GM23338 (cell line): ENCODE results near the gene SEC22A. TPM values are rescaled to one million over a fixed set of nuclear protein-coding genes. Genes with fewer than 3 reads are reported as not detected.

Experiments
- ATAC-seq: fragments of 200-7000 bp; cut with Tn5 transposase; 3 replicates; pipeline ENCODE4 v1.9.1; 2020
- DNase-seq: peaks from one replicate; pipeline ENCODE4 v3.0.0-alpha.2; 2015; ENCODE audit warnings: low spot score
- H2AFZ ChIP-seq: fragments of 200-600 bp; sonication (generic); 2 replicates; pipeline ENCODE4 v1.8.0; 2016; ENCODE audit warnings: antibody characterized with exemption, mild to moderate bottlenecking, moderate library complexity
- H3F3A ChIP-seq: fragments of 200-600 bp; sonication (generic); replicated peaks from 2 replicates; pipeline ENCODE4 v1.8.0; 2017; ENCODE audit warnings: antibody characterized with exemption, mixed run types, low read depth
- H3K27ac ChIP-seq: fragments of 200-600 bp; sonication (generic); 2 replicates; pipeline ENCODE4 v1.6.1; 2016; ENCODE audit warnings: low read depth
- H3K27me3 ChIP-seq: fragments of 200-600 bp; sonication (generic); 2 replicates; pipeline ENCODE4 v1.8.0; 2016; ENCODE audit warnings: mild to moderate bottlenecking, mixed run types, moderate library complexity; ENCODE audit not compliant: insufficient read depth
- H3K36me3 ChIP-seq: fragments of 200-600 bp; sonication (generic); 2 replicates; pipeline ENCODE4 v1.8.0; 2016; ENCODE audit warnings: mild to moderate bottlenecking; ENCODE audit not compliant: insufficient read depth
- H3K4me1 ChIP-seq: fragments of 200-600 bp; sonication (generic); 2 replicates; pipeline ENCODE4 v1.8.0; 2016; ENCODE audit warnings: mild to moderate bottlenecking, moderate library complexity; ENCODE audit not compliant: insufficient read depth
- H3K4me2 ChIP-seq: fragments of 200-600 bp; sonication (generic); 2 replicates; pipeline ENCODE4 v1.7.1; 2017; ENCODE audit warnings: mixed run types
- H3K4me3 ChIP-seq: fragments of 200-600 bp; sonication (generic); 2 replicates; pipeline ENCODE4 v1.6.1; 2016; ENCODE audit warnings: mixed run types
- H3K79me2 ChIP-seq: fragments of 200-600 bp; sonication (generic); replicated peaks from 2 replicates; pipeline ENCODE4 v1.8.0; 2017; ENCODE audit warnings: mild to moderate bottlenecking; ENCODE audit not compliant: insufficient read depth
- H3K9me2 ChIP-seq: fragments of 200-600 bp; sonication (generic); 2 replicates; pipeline ENCODE4 v1.8.0; 2017; ENCODE audit not compliant: insufficient read depth
- H4K20me1 ChIP-seq: fragments of 200-600 bp; sonication (generic); replicated peaks from 2 replicates; pipeline ENCODE4 v1.8.0; 2017; ENCODE audit warnings: mild to moderate bottlenecking; ENCODE audit not compliant: insufficient read depth
- H3K27ac Mint-ChIP-seq: 2 replicates; pipeline ENCODE4 v1.8.0; 2020; ENCODE audit warnings: inconsistent platforms, mild to moderate bottlenecking, moderate library complexity, mixed read lengths
- H3K27me3 Mint-ChIP-seq: 3 replicates; pipeline ENCODE4 v1.8.0; 2022; ENCODE audit warnings: low read depth, mild to moderate bottlenecking, moderate library complexity, mixed read lengths, inconsistent platforms; ENCODE audit not compliant: insufficient read depth, poor library complexity
- H3K36me3 Mint-ChIP-seq: 3 replicates; pipeline ENCODE4 v1.8.0; 2021; ENCODE audit warnings: low read depth, mild to moderate bottlenecking, inconsistent platforms, moderate library complexity, mixed read lengths
- H3K4me1 Mint-ChIP-seq: 3 replicates; pipeline ENCODE4 v1.8.0; 2020; ENCODE audit warnings: mild to moderate bottlenecking, inconsistent platforms, mixed read lengths
- H3K4me3 Mint-ChIP-seq: 3 replicates; pipeline ENCODE4 v1.8.0; 2021; ENCODE audit warnings: moderate library complexity, mild to moderate bottlenecking, inconsistent platforms, mixed read lengths
- H3K9me3 Mint-ChIP-seq: 3 replicates; pipeline ENCODE4 v1.8.0; 2020; ENCODE audit warnings: moderate library complexity, mild to moderate bottlenecking, inconsistent platforms, mixed read lengths
- CREB1 ChIP-seq: fragments of 250-450 bp; sonication (Bioruptor Pico); IDR thresholded peaks from 2 replicates; pipeline ENCODE4 v1.5.0; 2020; ENCODE audit warnings: low read depth, mild to moderate bottlenecking, moderate library complexity
- EZH2 ChIP-seq: fragments of 200-600 bp; sonication (generic); IDR thresholded peaks from one replicate; pipeline ENCODE4 v1.8.0; 2017; ENCODE audit warnings: antibody characterized with exemption, mild to moderate bottlenecking, low read depth; ENCODE audit not compliant: unreplicated experiment
- EZH2phosphoT487 ChIP-seq: fragments of 200-600 bp; sonication (generic); IDR thresholded peaks from one replicate; pipeline ENCODE4 v1.8.1; 2018; ENCODE audit warnings: antibody characterized with exemption; ENCODE audit not compliant: unreplicated experiment
- JUNB ChIP-seq: IDR thresholded peaks from one replicate; pipeline ENCODE4 v1.6.1; 2016; ENCODE audit warnings: antibody characterized with exemption; ENCODE audit not compliant: unreplicated experiment
- NANOG ChIP-seq: IDR thresholded peaks from 2 replicates; pipeline ENCODE4 v1.6.1; 2016; ENCODE audit warnings: antibody characterized with exemption, borderline replicate concordance
- POLR2AphosphoS5 ChIP-seq: IDR thresholded peaks from 2 replicates; pipeline ENCODE4 v1.6.1; 2016; ENCODE audit warnings: antibody characterized with exemption, low read depth
- STAT1 ChIP-seq: IDR thresholded peaks from one replicate; pipeline ENCODE4 v1.6.1; 2016; ENCODE audit warnings: antibody characterized with exemption; ENCODE audit not compliant: unreplicated experiment
- ZNF114 ChIP-seq: fragments of 250-450 bp; sonication (Bioruptor Pico); IDR thresholded peaks from 2 replicates; pipeline ENCODE4 v1.5.0; 2020; ENCODE audit warnings: mild to moderate bottlenecking, moderate library complexity
- ZNF331 ChIP-seq: fragments of 250-450 bp; sonication (Bioruptor Pico); IDR thresholded peaks from 2 replicates; pipeline ENCODE4 v1.5.0; 2020; ENCODE audit warnings: low read depth, mild to moderate bottlenecking, moderate library complexity
- polyA plus RNA-seq: library from polyadenylated mRNA; unstranded; fragments of >200 nt; fragmentation: Nextera tagmentation; extraction: Ambion mirVana; gene quantifications from 2 replicates; pipeline ENCODE4 v1.2.1, GENCODE V29; 2016
- total RNA-seq: library from RNA; depleted of rRNA; stranded (reverse); fragments of >200 nt; shearing (Covaris generic); gene quantifications from 2 replicates; pipeline ENCODE4 v1.2.3, GENCODE V29; 2014
- TF ChIP-seq, protein P1 (sequence below): fragments of 250-450 bp; sonication (Bioruptor Pico); IDR thresholded peaks from 2 replicates; pipeline ENCODE4 v1.5.0; 2020; ENCODE audit warnings: mild to moderate bottlenecking, moderate library complexity
- TF ChIP-seq, protein P2 (sequence below), 2 experiments: fragments of 200-600 bp in 1 of 2; sonication (generic) in 1 of 2; conservative IDR thresholded peaks; 2 replicates each; pipeline versions ENCODE4 v1.5.1 to v1.6.1; 2016 to 2017; ENCODE audit warnings: antibody characterized with exemption in 2 of 2, low read depth in 2 of 2, mild to moderate bottlenecking in 2 of 2, moderate library complexity in 1 of 2
- TF ChIP-seq, protein P3 (sequence below): IDR thresholded peaks from 2 replicates; pipeline ENCODE4 v1.6.1; 2016; ENCODE audit warnings: antibody characterized with exemption
- TF ChIP-seq, protein P4 (sequence below): IDR thresholded peaks from one replicate; pipeline ENCODE4 v1.6.1; 2018; ENCODE audit warnings: antibody characterized with exemption; ENCODE audit not compliant: unreplicated experiment

SEC22A gene
- total and polyA plus RNA-seq, 2 experiments from 2014 or later, result 11.2 to 24.1 TPM

DNA sequence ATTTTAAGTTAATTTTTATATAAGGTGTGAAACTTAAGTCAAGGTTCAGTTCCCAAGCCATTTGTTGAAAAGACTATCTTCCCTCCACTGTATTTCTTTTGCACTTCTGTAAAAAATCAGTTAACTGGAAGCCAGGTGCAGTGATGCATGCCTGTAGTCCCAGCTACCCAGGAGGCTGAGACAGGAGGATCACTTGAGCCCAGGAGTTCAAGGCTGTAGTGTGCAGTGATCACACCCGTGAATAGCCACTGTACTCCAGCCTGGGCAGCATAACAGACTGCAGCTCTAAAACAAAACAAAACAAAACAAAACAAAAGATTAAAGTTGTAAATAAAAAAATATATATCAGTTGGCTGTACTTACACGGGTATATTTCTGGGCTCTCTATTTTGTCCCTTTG is 33.1 kb upstream of the SEC22A start:
- ATAC-seq (no peak), DNase-seq (no peak)
- no peak overlapping the region for H3K27ac ChIP-seq
- peaks cover 11% of the 10 kb centered on the region; the same call in 1 of the 2 replicates for H3K36me3 ChIP-seq
- no peaks in the 10 kb centered on the region for H3K79me2 ChIP-seq
- no peak overlapping the region for H2AFZ ChIP-seq
- no peaks in the 10 kb centered on the region for H3F3A ChIP-seq
- no peaks in the 10 kb centered on the region for H3K9me2 ChIP-seq
- no peak overlapping the region for H3K27ac Mint-ChIP-seq
- H3K36me3 Mint-ChIP-seq, result peaks cover 41% of the 10 kb centered on the region
- H3K27me3 ChIP-seq, result no peaks in the 10 kb centered on the region
- TF ChIP-seq STAT1, result no peak
- TF ChIP-seq, protein P1, sequence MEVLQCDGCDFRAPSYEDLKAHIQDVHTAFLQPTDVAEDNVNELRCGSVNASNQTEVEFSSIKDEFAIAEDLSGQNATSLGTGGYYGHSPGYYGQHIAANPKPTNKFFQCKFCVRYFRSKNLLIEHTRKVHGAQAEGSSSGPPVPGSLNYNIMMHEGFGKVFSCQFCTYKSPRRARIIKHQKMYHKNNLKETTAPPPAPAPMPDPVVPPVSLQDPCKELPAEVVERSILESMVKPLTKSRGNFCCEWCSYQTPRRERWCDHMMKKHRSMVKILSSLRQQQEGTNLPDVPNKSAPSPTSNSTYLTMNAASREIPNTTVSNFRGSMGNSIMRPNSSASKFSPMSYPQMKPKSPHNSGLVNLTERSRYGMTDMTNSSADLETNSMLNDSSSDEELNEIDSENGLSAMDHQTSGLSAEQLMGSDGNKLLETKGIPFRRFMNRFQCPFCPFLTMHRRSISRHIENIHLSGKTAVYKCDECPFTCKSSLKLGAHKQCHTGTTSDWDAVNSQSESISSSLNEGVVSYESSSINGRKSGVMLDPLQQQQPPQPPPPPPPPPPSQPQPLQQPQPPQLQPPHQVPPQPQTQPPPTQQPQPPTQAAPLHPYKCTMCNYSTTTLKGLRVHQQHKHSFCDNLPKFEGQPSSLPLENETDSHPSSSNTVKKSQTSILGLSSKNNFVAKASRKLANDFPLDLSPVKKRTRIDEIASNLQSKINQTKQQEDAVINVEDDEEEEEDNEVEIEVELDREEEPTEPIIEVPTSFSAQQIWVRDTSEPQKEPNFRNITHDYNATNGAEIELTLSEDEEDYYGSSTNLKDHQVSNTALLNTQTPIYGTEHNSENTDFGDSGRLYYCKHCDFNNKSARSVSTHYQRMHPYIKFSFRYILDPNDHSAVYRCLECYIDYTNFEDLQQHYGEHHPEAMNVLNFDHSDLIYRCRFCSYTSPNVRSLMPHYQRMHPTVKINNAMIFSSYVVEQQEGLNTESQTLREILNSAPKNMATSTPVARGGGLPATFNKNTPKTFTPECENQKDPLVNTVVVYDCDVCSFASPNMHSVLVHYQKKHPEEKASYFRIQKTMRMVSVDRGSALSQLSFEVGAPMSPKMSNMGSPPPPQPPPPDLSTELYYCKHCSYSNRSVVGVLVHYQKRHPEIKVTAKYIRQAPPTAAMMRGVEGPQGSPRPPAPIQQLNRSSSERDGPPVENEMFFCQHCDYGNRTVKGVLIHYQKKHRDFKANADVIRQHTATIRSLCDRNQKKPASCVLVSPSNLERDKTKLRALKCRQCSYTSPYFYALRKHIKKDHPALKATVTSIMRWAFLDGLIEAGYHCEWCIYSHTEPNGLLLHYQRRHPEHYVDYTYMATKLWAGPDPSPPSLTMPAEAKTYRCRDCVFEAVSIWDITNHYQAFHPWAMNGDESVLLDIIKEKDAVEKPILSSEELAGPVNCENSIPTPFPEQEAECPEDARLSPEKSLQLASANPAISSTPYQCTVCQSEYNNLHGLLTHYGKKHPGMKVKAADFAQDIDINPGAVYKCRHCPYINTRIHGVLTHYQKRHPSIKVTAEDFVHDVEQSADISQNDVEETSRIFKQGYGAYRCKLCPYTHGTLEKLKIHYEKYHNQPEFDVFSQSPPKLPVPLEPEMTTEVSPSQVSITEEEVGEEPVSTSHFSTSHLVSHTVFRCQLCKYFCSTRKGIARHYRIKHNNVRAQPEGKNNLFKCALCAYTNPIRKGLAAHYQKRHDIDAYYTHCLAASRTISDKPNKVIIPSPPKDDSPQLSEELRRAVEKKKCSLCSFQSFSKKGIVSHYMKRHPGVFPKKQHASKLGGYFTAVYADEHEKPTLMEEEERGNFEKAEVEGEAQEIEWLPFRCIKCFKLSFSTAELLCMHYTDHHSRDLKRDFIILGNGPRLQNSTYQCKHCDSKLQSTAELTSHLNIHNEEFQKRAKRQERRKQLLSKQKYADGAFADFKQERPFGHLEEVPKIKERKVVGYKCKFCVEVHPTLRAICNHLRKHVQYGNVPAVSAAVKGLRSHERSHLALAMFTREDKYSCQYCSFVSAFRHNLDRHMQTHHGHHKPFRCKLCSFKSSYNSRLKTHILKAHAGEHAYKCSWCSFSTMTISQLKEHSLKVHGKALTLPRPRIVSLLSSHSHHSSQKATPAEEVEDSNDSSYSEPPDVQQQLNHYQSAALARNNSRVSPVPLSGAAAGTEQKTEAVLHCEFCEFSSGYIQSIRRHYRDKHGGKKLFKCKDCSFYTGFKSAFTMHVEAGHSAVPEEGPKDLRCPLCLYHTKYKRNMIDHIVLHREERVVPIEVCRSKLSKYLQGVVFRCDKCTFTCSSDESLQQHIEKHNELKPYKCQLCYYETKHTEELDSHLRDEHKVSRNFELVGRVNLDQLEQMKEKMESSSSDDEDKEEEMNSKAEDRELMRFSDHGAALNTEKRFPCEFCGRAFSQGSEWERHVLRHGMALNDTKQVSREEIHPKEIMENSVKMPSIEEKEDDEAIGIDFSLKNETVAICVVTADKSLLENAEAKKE (CRISPR knock-in tag), result no peak
- no peak for TF ChIP-seq CREB1 (CRISPR knock-in tag)
- no peak for TF ChIP-seq EZH2
- no peak for TF ChIP-seq ZNF114 (CRISPR knock-in tag)
- TF ChIP-seq, protein P2, sequence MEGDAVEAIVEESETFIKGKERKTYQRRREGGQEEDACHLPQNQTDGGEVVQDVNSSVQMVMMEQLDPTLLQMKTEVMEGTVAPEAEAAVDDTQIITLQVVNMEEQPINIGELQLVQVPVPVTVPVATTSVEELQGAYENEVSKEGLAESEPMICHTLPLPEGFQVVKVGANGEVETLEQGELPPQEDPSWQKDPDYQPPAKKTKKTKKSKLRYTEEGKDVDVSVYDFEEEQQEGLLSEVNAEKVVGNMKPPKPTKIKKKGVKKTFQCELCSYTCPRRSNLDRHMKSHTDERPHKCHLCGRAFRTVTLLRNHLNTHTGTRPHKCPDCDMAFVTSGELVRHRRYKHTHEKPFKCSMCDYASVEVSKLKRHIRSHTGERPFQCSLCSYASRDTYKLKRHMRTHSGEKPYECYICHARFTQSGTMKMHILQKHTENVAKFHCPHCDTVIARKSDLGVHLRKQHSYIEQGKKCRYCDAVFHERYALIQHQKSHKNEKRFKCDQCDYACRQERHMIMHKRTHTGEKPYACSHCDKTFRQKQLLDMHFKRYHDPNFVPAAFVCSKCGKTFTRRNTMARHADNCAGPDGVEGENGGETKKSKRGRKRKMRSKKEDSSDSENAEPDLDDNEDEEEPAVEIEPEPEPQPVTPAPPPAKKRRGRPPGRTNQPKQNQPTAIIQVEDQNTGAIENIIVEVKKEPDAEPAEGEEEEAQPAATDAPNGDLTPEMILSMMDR (conservative IDR thresholded peaks at IDR 0.05; ENCODE audit: low read depth in 2 of 2), result no peak
- TF ChIP-seq ZNF331 (CRISPR knock-in tag), result no peak
- TF ChIP-seq NANOG, result no peak
- TF ChIP-seq JUNB, result no peak
- TF ChIP-seq EZH2phosphoT487, result no peak
- no peak for TF ChIP-seq POLR2AphosphoS5
- TF ChIP-seq, protein P3, sequence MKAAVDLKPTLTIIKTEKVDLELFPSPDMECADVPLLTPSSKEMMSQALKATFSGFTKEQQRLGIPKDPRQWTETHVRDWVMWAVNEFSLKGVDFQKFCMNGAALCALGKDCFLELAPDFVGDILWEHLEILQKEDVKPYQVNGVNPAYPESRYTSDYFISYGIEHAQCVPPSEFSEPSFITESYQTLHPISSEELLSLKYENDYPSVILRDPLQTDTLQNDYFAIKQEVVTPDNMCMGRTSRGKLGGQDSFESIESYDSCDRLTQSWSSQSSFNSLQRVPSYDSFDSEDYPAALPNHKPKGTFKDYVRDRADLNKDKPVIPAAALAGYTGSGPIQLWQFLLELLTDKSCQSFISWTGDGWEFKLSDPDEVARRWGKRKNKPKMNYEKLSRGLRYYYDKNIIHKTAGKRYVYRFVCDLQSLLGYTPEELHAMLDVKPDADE, result no peak
- TF ChIP-seq, protein P4, sequence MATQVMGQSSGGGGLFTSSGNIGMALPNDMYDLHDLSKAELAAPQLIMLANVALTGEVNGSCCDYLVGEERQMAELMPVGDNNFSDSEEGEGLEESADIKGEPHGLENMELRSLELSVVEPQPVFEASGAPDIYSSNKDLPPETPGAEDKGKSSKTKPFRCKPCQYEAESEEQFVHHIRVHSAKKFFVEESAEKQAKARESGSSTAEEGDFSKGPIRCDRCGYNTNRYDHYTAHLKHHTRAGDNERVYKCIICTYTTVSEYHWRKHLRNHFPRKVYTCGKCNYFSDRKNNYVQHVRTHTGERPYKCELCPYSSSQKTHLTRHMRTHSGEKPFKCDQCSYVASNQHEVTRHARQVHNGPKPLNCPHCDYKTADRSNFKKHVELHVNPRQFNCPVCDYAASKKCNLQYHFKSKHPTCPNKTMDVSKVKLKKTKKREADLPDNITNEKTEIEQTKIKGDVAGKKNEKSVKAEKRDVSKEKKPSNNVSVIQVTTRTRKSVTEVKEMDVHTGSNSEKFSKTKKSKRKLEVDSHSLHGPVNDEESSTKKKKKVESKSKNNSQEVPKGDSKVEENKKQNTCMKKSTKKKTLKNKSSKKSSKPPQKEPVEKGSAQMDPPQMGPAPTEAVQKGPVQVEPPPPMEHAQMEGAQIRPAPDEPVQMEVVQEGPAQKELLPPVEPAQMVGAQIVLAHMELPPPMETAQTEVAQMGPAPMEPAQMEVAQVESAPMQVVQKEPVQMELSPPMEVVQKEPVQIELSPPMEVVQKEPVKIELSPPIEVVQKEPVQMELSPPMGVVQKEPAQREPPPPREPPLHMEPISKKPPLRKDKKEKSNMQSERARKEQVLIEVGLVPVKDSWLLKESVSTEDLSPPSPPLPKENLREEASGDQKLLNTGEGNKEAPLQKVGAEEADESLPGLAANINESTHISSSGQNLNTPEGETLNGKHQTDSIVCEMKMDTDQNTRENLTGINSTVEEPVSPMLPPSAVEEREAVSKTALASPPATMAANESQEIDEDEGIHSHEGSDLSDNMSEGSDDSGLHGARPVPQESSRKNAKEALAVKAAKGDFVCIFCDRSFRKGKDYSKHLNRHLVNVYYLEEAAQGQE, result no peak
- H4K20me1 ChIP-seq, result no peaks in the 10 kb centered on the region
- H3K4me1 ChIP-seq, result no peaks in the 10 kb centered on the region
- no peak overlapping the region for H3K4me3 ChIP-seq
- peaks cover 3% of the 10 kb centered on the region; the same call in 1 of the 3 replicates for H3K4me1 Mint-ChIP-seq
- peaks cover 3% of the 10 kb centered on the region for H3K27me3 Mint-ChIP-seq
- no peak overlapping the region for H3K4me3 Mint-ChIP-seq
- H3K4me2 ChIP-seq, result no peak overlapping the region
- H3K9me3 Mint-ChIP-seq, result peaks cover 11% of the 10 kb centered on the region
